ENCODE data around the gene FRMPD2.

FRMPD2 gene

GRCh38 chr10:48307711-48308018 lies 33.2 kb upstream of the FRMPD2 start:
- DNase-seq (ENCODE audit: low spot score): peak; percentile 24
- no peak for TF ChIP-seq CTCF (IDR thresholded peaks at IDR 0.05; ENCODE audit: extremely low read depth, insufficient read depth, missing control alignments)
- in situ Hi-C loops (cut with MboI; ENCODE audit: low pct_unique_long_range_greater_than_20kb, low sequenced_read_pairs, unreplicated experiment): no loop called here

GRCh38 chr10:48306870-48307710 lies 32.6 kb upstream of the FRMPD2 start:
- in situ Hi-C loops (cut with MboI; ENCODE audit: low pct_unique_long_range_greater_than_20kb, low sequenced_read_pairs, unreplicated experiment): no loop called here
- TF ChIP-seq CTCF (IDR thresholded peaks at IDR 0.05; ENCODE audit: extremely low read depth, insufficient read depth, missing control alignments): no peak
- peak; percentile 75 for DNase-seq (ENCODE audit: low spot score)

- no peak for TF ChIP-seq CTCF (IDR thresholded peaks at IDR 0.05; ENCODE audit: extremely low read depth, insufficient read depth, missing control alignments)
- peak; percentile 99 for DNase-seq (ENCODE audit: low spot score)
- in situ Hi-C loops (cut with MboI; ENCODE audit: low pct_unique_long_range_greater_than_20kb, low sequenced_read_pairs, unreplicated experiment): no loop called here
These were observed 31.9 kb upstream of the FRMPD2 start, which contains the start of gene MAPK8 for GRCh38 chr10:48306265-48306869. TSS of gene MAPK8 (plus strand) at chr10:48306677. CDS start at chr10:48401661, 94,984 bp downstream.

- in situ Hi-C loops (cut with MboI; ENCODE audit: low pct_unique_long_range_greater_than_20kb, low sequenced_read_pairs, unreplicated experiment): no loop called here
- TF ChIP-seq CTCF (IDR thresholded peaks at IDR 0.05; ENCODE audit: extremely low read depth, insufficient read depth, missing control alignments): no peak
- DNase-seq (ENCODE audit: low spot score): no peak
These were observed 31.4 kb upstream of the FRMPD2 start for GRCh38 chr10:48305905-48306264.

GRCh38 chr10:48302515-48303476 lies 28.3 kb upstream of the FRMPD2 start:
- no peak for TF ChIP-seq CTCF (IDR thresholded peaks at IDR 0.05; ENCODE audit: extremely low read depth, insufficient read depth, missing control alignments)
- DNase-seq (ENCODE audit: low spot score): peak; percentile 39
- in situ Hi-C loops (cut with MboI; ENCODE audit: low pct_unique_long_range_greater_than_20kb, low sequenced_read_pairs, unreplicated experiment): no loop called here

- in situ Hi-C loops (cut with MboI; ENCODE audit: low pct_unique_long_range_greater_than_20kb, low sequenced_read_pairs, unreplicated experiment): no loop called here
- DNase-seq (ENCODE audit: low spot score): no peak
- TF ChIP-seq CTCF (IDR thresholded peaks at IDR 0.05; ENCODE audit: extremely low read depth, insufficient read depth, missing control alignments): no peak
These were observed 26.1 kb upstream of the FRMPD2 start for GRCh38 chr10:48300556-48300955.

All from GM13977 (cell line).